ENCODE measurements around the gene IPO5. TPM values are rescaled to one million over a fixed set of nuclear protein-coding genes. Genes with fewer than 3 reads are reported as not detected.

Gene IPO5
- total RNA-seq, result 100 to 1,000 TPM; 110 to 131 TPM

- H3K27ac ChIP-seq, result no peak within 1 kb of the TSS
Observed at GRCh38 chr13:97953376-97953970, at the start of gene IPO5. Gene IPO5 (plus strand): TSS chr13:97953675. CDS start chr13:97976697, 23,022 bp downstream.

GRCh38 chr13:97904059-97904458 lies 49.4 kb upstream of the IPO5 start:
- H3K27me3 ChIP-seq (replicated peaks; ENCODE audit: insufficient read depth), result no peaks in the 10 kb centered on the region
- no peak overlapping the region for H3K4me3 ChIP-seq
- no peak for ATAC-seq (ENCODE audit: insufficient number of reproducible peaks, low FRiP score, low read depth)
- no peak for TF ChIP-seq CTCF (IDR thresholded peaks at IDR 0.05)
- no peak for DNase-seq (ENCODE audit: low spot score)
- no peaks in the 10 kb centered on the region for H3K36me3 ChIP-seq
- no peaks in the 10 kb centered on the region for H3K4me1 ChIP-seq (ENCODE audit: control insufficient read depth in 1 of 2, low read depth in 2 of 2)
- no peaks in the 10 kb centered on the region for H3K9me3 ChIP-seq
- H3K27ac ChIP-seq, result no peak overlapping the region

More at GRCh38 chr13:97953376-97953970, at the start of gene IPO5:
- no peaks in the 10 kb centered on the region for H3K9me3 ChIP-seq
- H3K4me1 ChIP-seq (ENCODE audit: control insufficient read depth in 1 of 2, low read depth in 2 of 2), result no peaks in the 10 kb centered on the region
- DNase-seq (ENCODE audit: low spot score) (no peak), ATAC-seq (ENCODE audit: insufficient number of reproducible peaks, low FRiP score, low read depth) (no peak)
- H3K27me3 ChIP-seq (replicated peaks; ENCODE audit: insufficient read depth), result no peaks in the 10 kb centered on the region
- no peak within 1 kb of the TSS for H3K4me3 ChIP-seq
- H3K36me3 ChIP-seq, result no peaks in the 10 kb centered on the region
- TF ChIP-seq CTCF (IDR thresholded peaks at IDR 0.05), result no peak

GRCh38 chr13:97905517-97905916 lies 48.0 kb upstream of the IPO5 start:
- Histone ChIP-seq H3K9me3 (no peaks in the 10 kb centered on the region), H3K4me3 (no peak overlapping the region), H3K36me3 (no peaks in the 10 kb centered on the region), H3K4me1 (ENCODE audit: control insufficient read depth in 1 of 2, low read depth in 2 of 2) (no peaks in the 10 kb centered on the region), H3K27ac (no peak overlapping the region), H3K27me3 (replicated peaks; ENCODE audit: insufficient read depth) (no peaks in the 10 kb centered on the region)
- no peak for ATAC-seq (ENCODE audit: insufficient number of reproducible peaks, low FRiP score, low read depth)
- TF ChIP-seq CTCF (IDR thresholded peaks at IDR 0.05), result no peak
- DNase-seq (ENCODE audit: low spot score), result no peak

- Histone ChIP-seq H3K27ac (no peak overlapping the region), H3K9me3 (no peaks in the 10 kb centered on the region), H3K4me1 (ENCODE audit: control insufficient read depth in 1 of 2, low read depth in 2 of 2) (no peaks in the 10 kb centered on the region), H3K4me3 (no peak overlapping the region), H3K36me3 (no peaks in the 10 kb centered on the region), H3K27me3 (replicated peaks; ENCODE audit: insufficient read depth) (no peaks in the 10 kb centered on the region)
- TF ChIP-seq CTCF (IDR thresholded peaks at IDR 0.05), result no peak
- no peak for ATAC-seq (ENCODE audit: insufficient number of reproducible peaks, low FRiP score, low read depth)
- no peak for DNase-seq (ENCODE audit: low spot score)
Observed at GRCh38 chr13:97911311-97912138, 42.0 kb upstream of the IPO5 start.

- no peak for DNase-seq (ENCODE audit: low spot score)
- H3K4me3 ChIP-seq, result no peak overlapping the region
- H3K36me3 ChIP-seq, result no peaks in the 10 kb centered on the region
- ATAC-seq (ENCODE audit: insufficient number of reproducible peaks, low FRiP score, low read depth), result no peak
- H3K27me3 ChIP-seq (replicated peaks; ENCODE audit: insufficient read depth), result no peaks in the 10 kb centered on the region
- no peak for TF ChIP-seq CTCF (IDR thresholded peaks at IDR 0.05)
- H3K4me1 ChIP-seq (ENCODE audit: control insufficient read depth in 1 of 2, low read depth in 2 of 2), result no peaks in the 10 kb centered on the region
- H3K9me3 ChIP-seq, result no peaks in the 10 kb centered on the region
- H3K27ac ChIP-seq, result no peak overlapping the region
Observed at GRCh38 chr13:97912139-97912535, 41.3 kb upstream of the IPO5 start.
